NCI-H146 (cell line): ENCODE results near the gene PCED1A.
"Not testable (repeated sequence)": the region's sequence is repeated elsewhere in the genome, so short reads cannot be mapped to it uniquely, and the experiment has no call there.

Experiments
- DNase-seq: peaks from one replicate; lab custom pipeline; 2025; lab: John Stamatoyannopoulos, UW

PCED1A gene

DNA sequence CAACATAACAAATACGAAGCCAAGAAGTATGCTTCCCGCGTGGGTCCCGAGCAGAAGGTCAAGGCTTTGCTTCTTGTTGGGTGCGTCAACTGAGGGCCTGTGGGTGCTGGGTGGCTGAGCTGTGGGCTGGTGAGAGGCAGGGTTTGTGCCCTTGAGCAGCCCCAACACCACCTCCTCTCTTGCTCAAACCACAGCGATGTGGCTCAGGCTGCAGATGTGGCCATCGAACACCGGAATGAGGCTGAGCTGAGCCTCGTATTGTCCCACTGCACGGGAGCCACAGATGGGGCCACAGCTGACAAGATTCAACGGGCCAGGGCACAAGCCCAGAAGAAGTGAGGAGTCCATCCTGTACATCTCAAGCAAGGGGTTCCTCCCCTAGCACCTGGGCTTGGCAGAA is 25.8 kb upstream of the PCED1A start:
- DNase-seq: no peak

- no peak for DNase-seq
Measured at GRCh38 chr20:2865630-2866029, 25.2 kb upstream of the PCED1A start.

- no peak for DNase-seq
Measured at GRCh38 chr20:2865101-2865500, 24.6 kb upstream of the PCED1A start.

DNA sequence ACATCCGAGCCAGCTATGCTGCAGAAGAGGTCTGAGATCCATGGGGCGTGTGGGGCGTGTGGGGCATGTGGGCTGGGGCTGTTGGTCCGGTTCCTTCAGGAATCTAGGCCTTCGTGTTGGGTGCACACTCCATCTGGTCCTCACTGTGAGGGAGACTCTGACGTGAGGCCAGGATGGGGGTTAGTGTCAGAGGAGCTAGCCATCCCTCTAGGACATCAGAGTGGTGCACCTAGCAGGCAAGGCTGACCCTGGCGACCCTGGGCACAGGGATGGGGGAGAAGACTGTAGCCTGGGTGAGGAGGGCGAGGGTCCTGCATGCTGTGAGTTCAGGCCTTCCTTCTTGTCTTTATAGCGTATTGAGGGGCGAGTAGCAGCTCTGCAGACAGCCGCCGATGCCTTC is 24.2 kb upstream of the PCED1A start:
- no peak for DNase-seq

DNA sequence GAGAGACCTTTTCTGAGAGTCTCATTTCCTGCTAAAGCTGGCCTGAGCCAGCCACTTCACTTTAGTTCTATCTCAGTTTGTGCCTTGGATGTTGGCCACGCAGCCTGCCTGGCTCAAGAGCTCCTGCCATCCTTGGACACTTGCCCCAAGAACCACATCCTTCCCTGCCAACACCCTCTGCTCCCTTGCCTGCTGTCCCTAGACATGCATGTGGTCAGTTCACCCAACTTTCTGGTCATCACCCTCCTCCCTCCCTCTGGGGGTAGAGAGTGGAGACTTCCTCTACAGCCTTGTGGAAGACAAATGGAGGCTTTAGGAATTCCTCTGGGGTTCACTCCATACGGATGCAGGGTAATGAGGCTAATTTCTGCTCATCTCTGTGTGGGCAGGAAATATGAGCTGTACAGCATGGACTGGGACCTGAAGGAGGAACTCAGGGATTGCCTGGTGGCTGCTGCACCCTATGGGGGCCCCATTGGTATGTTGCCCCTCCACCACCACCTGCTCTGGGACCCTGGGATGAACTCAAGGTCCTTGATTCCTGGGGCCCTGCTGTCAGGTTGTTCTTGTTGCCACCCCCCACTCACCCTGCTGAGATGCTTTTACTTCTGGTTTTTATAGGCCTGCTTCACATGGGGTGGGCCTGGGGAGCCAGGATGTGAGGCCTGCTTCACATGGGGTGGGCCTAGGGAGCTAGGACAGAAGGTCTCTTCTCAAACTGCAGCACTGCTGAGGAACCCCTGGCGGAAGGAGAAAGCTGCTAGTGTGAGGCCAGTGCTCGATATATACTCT is 19.1 kb upstream of the PCED1A start:
- DNase-seq: no peak

GRCh38 chr20:2858591-2858990 is 18.1 kb upstream of the PCED1A start:
- no peak for DNase-seq

GRCh38 chr20:2851086-2851485 is 10.6 kb upstream of the PCED1A start:
- no peak for DNase-seq

- no peak for DNase-seq
Measured at GRCh38 chr20:2849529-2849928, 9.1 kb upstream of the PCED1A start.

GRCh38 chr20:2847802-2848201 is 7.3 kb upstream of the PCED1A start:
- no peak for DNase-seq

- DNase-seq: no peak
Measured at GRCh38 chr20:2846698-2847097, 6.2 kb upstream of the PCED1A start.

DNA sequence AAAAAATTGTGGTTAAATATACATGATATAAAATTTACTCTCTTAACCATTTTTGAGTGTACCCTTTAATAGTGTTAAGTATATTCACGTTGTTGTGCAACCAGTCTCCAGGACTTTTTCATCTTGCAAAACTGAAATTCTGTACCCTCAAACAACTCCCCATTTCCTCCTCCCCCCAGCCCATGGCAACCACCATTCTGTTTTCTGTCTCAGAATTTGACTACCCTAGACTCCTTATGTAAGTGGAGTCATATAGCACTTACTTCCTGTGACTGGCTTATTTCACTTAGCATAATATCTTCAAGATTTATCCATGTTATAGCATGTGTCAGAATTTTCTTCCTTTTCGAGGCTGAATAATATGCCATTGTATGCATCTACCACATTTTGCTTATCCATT is 5.2 kb upstream of the PCED1A start:
- no peak for DNase-seq

- DNase-seq: peak; percentile 55
Measured at GRCh38 chr20:2840967-2841531, 594 bp upstream of the PCED1A start.

GRCh38 chr20:2839732-2840137 is 720 bp downstream of the PCED1A start:
- no peak for DNase-seq

DNA sequence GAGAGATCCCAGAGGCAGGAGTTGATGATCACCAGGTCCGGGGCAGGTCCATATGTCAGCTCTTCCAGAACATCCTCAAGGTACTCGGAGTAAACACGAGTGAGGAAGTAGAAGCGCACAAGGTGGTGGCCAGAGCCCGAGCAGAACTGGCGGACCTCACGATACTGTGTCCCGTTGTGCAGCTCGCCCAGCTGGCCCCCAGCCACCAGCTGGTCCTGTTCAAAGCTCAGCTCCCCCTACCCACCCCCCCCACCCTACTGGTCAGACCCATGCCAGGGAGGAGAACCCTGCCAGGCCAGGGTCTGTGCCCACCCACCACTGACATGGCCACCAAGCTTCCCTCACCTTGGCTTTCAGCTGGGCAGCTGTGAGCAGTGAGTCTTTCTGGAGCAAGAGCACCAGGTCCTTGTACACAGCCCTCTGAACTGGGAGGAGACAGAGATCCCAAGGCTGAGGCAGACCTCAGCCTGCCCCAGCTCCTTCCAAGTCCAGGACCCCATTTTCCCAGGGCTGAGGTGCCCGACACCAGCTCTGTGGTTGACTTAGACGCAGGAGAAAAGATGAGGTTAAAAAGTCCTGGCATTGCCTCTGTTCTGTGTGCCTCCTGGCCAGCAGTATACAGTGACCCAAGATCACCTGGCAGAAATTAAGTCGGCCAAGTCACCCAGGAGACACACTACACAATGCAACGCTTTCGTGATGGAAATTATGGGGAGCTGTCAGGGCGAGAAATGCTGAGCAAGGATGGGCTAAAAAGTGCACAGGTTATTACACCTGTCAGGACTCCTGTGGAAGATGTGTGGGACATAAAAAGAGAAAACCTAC is 1.4 kb downstream of the PCED1A start:
- no peak for DNase-seq

GRCh38 chr20:2838170-2838797 is 2.2 kb downstream of the PCED1A start:
- no peak for DNase-seq

DNA sequence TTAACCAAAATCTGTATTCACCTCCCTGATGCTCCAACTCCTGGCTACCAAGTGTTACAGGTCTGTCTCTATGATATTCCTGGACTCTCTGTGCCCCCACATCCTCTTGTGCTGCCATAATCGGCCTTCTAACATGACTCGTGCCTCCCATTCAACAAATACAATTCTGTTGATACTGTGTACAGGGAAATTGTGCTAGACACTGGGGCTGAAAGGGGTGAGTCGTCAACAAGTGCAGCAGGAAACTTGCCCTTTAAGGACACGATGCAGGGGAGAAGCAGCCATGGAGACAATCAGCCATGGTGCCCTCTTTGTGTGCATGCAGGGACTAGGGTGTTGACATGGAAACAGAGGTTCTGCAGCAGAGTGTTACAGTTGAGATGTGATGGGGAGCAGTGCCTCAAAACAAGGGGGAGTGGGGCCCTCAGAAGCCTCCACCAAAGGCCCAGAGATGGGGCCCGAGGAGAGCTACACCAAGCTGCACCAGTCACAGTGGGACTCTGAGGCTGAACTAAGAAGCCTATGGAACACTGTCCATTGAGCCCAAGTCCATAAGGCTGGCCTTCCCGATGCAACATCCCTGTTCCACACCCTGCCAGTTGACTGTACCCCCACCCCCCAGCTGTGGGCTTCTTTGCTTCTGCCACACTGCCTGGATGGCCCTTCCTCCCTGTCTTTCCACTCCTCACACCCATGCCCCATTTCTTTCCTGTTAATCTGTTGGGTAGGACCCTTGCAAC is 3.1 kb downstream of the PCED1A start:
- no peak for DNase-seq

DNA sequence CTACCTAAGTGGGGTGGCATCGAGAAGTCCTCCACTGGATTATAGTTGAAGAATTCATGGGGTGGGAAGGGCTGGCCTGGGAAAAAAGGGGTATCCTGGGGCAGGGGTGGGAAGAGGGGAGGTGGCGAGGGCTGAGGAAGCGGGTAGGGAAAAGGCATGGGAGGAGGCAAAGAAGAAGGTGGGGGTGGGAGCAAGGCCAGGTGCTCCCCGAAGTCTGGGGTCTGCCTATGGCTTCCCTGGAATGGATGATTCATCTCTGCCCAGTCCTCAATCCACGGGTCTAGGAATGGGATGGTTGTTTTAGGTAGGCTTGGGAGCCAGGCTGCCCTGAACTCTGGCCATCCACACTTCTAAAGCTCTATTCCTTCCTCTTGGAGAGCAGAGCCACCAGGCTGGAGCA is 4.4 kb downstream of the PCED1A start:
- DNase-seq: no peak

DNA sequence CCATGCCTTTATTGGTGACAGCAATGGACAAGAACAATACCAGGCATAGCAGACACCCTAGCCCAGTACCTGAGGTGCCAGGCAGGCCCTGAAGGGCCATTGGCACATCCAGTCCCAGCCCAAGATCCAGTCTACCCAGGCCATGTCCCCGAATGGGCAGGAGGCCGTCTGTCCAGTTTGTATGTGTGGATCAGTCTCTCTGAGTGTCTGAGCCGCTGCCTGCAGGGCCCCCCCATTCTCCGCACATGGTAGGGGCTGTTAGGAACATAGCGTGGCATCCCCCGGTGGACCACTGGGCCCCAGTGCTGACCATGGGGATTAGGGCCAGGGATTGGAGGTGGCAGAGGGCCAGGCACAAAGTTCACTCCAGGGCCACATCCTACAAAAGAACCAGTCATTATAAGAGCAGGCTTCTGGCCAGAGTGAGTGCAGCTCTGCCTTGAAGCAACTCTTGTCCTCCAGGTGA is 5.1 kb downstream of the PCED1A start:
- DNase-seq: no peak

- no peak for DNase-seq
Measured at GRCh38 chr20:2834401-2835110, 5.9 kb downstream of the PCED1A start.

DNA sequence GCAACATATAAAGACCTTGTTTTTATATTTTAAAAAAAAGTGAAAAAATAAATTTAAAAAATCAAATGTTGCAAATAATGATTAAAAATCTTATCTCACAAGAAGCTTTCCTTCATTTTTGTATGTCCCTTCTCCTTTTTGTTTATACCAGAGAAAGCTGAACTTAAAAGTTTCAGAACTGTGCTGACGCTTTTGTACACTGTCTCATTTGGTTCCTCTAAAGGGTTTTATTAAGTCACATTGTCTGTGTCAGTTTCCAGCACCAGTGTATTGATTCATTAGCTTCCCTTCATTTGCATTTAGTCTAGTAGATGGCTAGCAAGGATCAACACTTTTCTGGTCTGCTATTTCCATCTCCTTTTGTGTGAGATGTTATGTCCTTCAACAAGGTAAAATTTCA is 6.7 kb downstream of the PCED1A start:
- DNase-seq: no peak

GRCh38 chr20:2831206-2831605 is 9.2 kb downstream of the PCED1A start:
- not testable (repeated sequence) for DNase-seq
